Esophagus squamous epithelium (tissue), 5 donors: ENCODE measurements around the gene BAIAP2. TPM values are rescaled to one million over a fixed set of nuclear protein-coding genes. Genes with fewer than 3 reads are reported as not detected.
A peak's percentile ranks its signal among the peaks of the same experiment; 100 is the strongest.

Experiments used
- DNase-seq: peaks from one replicate; lab custom pipeline; 2025; lab: John Stamatoyannopoulos, UW
- H3K27ac ChIP-seq, 4 donors: fragments of 200-600 bp; sonication (generic); one replicate each; pipeline ENCODE4 v1.5.1; 2016 to 2019; ENCODE audit warnings: mild to moderate bottlenecking in 1 of 4
- H3K27me3 ChIP-seq, 4 donors: fragments of 200-600 bp; sonication (generic); 1 replicate in 3 of 4; 2 replicates in 1 of 4; pipeline versions ENCODE4 v1.5.1 to v1.6.0; 2017 to 2021; ENCODE audit warnings: antibody characterized with exemption in 1 of 4
- H3K36me3 ChIP-seq, 3 donors: fragments of 200-600 bp; sonication (generic); one replicate each; pipeline ENCODE4 v1.5.1; 2016 to 2019
- H3K4me1 ChIP-seq, 3 donors: fragments of 200-600 bp; sonication (generic); one replicate each; pipeline ENCODE4 v1.5.1; 2017 to 2019
- H3K4me3 ChIP-seq, 4 donors: fragments of 200-600 bp; sonication (generic); 1 replicate in 3 of 4; 2 replicates in 1 of 4; pipeline ENCODE4 v1.5.1; 2016 to 2019; ENCODE audit warnings: mild to moderate bottlenecking in 2 of 4, moderate library complexity in 1 of 4
- H3K9me3 ChIP-seq, 3 donors: fragments of 200-600 bp; sonication (generic); one replicate each; pipeline ENCODE4 v1.5.1; 2016 to 2019
- CTCF ChIP-seq, 6 experiments: fragments of 450-650 bp in 4 of 6; fragments of 200-600 bp in 2 of 6; sonication (generic) in 2 of 6; IDR thresholded peaks; one replicate each; pipeline ENCODE4 v1.5.1; 2016 to 2019; ENCODE audit warnings: antibody characterized with exemption in 6 of 6, mild to moderate bottlenecking in 4 of 6, moderate library complexity in 4 of 6
- POLR2A ChIP-seq, 4 donors: fragments of 450-650 bp; IDR thresholded peaks; one replicate each; pipeline ENCODE4 v1.6.1; 2017; ENCODE audit warnings: antibody characterized with exemption in 4 of 4, mild to moderate bottlenecking in 4 of 4, moderate library complexity in 3 of 4
- WGBS, 2 donors: methylation state at CpG; one replicate each; pipeline ENCODE4 v1.1.5; 2018; 5-methylcytosine and 5-hydroxymethylcytosine counted together
- intact Hi-C: fragments of 100-400 bp; cut with DNase I; formaldehyde crosslinking; loops from one replicate; pipeline ENCODE4 v1.15.0; 2022
- total RNA-seq, 4 donors: library from RNA; depleted of rRNA; stranded (reverse); fragments of >200 nt; gene quantifications; one replicate each; pipeline ENCODE4 v1.1.0, GENCODE V29; 2016
- donor health status: DM: yes; HTN: yes; CAD: no.

The BAIAP2 gene
- total RNA-seq, 4 donors from 2014 or later, result 87.8 to 175 (median 105) TPM

GRCh38 chr17:81045590-81046095 is 10.7 kb downstream of the BAIAP2 start:
- intact Hi-C loops, result no loop called here
- no CpG with 5 or more reads among the region's 9 CpGs for WGBS, 2 donors
- H3K4me1 ChIP-seq, result peaks cover 64 to 100% (median 78%) of the 10 kb centered on the region in 3 donors

GRCh38 chr17:81046132-81046769 is 11.3 kb downstream of the BAIAP2 start:
- Histone ChIP-seq H3K4me3 (no peak overlapping the region), H3K36me3 (peaks cover 0 to 29% (median 0%) of the 10 kb centered on the region in 3 donors), H3K4me1 (peaks cover 64 to 100% (median 78%) of the 10 kb centered on the region in 3 donors), H3K27me3 (no peaks in the 10 kb centered on the region), H3K27ac (peak overlapping the region; percentile 66 to 89 (median 86)), H3K9me3 (no peaks in the 10 kb centered on the region)
- DNase-seq, result no peak
- intact Hi-C loops, result no loop called here
- WGBS, 2 donors, result 87 to 93% methylated on average over 8 to 9 of the region's 17 CpGs
- TF ChIP-seq CTCF (IDR thresholded peaks at IDR 0.05) (no peak), POLR2A (IDR thresholded peaks at IDR 0.05) (peak in 1 of 4 donors; percentile 22)

More at GRCh38 chr17:81045590-81046095, 10.7 kb downstream of the BAIAP2 start:
- Histone ChIP-seq H3K27me3 (no peaks in the 10 kb centered on the region), H3K27ac (peak overlapping the region; percentile 66 to 89 (median 86)), H3K36me3 (peaks cover 0 to 29% (median 0%) of the 10 kb centered on the region in 3 donors), H3K4me3 (no peak overlapping the region), H3K9me3 (no peaks in the 10 kb centered on the region)
- no peak for TF ChIP-seq POLR2A (IDR thresholded peaks at IDR 0.05)
- TF ChIP-seq CTCF (IDR thresholded peaks at IDR 0.05), result no peak
- DNase-seq, result no peak

GRCh38 chr17:81046770-81047359 is 11.9 kb downstream of the BAIAP2 start:
- DNase-seq, result no peak
- H3K27ac ChIP-seq, result peak overlapping the region; percentile 52 to 89 (median 76)
- peaks cover 70 to 100% (median 83%) of the 10 kb centered on the region in 3 donors for H3K4me1 ChIP-seq
- intact Hi-C loops, result no loop called here
- no peaks in the 10 kb centered on the region for H3K9me3 ChIP-seq
- no peak overlapping the region for H3K4me3 ChIP-seq
- TF ChIP-seq CTCF (IDR thresholded peaks at IDR 0.05), result no peak
- TF ChIP-seq POLR2A (IDR thresholded peaks at IDR 0.05), result no peak
- peaks cover 0 to 29% (median 0%) of the 10 kb centered on the region in 3 donors for H3K36me3 ChIP-seq
- 92% methylated on average over 11 of the region's 18 CpGs; no CpG with 5 or more reads in 1 of the 2 donors for WGBS, 2 donors
- no peaks in the 10 kb centered on the region for H3K27me3 ChIP-seq

- no peak for TF ChIP-seq CTCF (IDR thresholded peaks at IDR 0.05)
- no peak for TF ChIP-seq POLR2A (IDR thresholded peaks at IDR 0.05)
- DNase-seq, result no peak
- Histone ChIP-seq H3K4me1 (peaks cover 63 to 98% (median 84%) of the 10 kb centered on the region in 3 donors), H3K27me3 (no peaks in the 10 kb centered on the region), H3K9me3 (no peaks in the 10 kb centered on the region), H3K27ac (peak overlapping the region; percentile 52 to 89 (median 85)), H3K36me3 (peaks cover 0 to 36% (median 0%) of the 10 kb centered on the region in 3 donors), H3K4me3 (no peak overlapping the region)
- WGBS, 2 donors, result 90% methylated on average over 2 of the region's 28 CpGs; no CpG with 5 or more reads in 1 of the 2 donors
- intact Hi-C loops, result no loop called here
These were observed 13.9 kb downstream of the BAIAP2 start for GRCh38 chr17:81048827-81049371.
